HL-60/S4 treated with retinoic acid at 250 ng/mL for 4 days and 3 days (cell line): ENCODE data around the gene DMXL2.
"Not testable (repeated sequence)": the region's sequence is repeated elsewhere in the genome, so short reads cannot be mapped to it uniquely, and the experiment has no call there.

Source experiments
- in situ Hi-C: fragments of 300-500 bp; cut with MboI; formaldehyde crosslinking; loops from 2 replicates; pipeline ENCODE4 v1.7.0; 2022; ENCODE audit warnings: low sequenced_read_pairs

Gene DMXL2

DNA sequence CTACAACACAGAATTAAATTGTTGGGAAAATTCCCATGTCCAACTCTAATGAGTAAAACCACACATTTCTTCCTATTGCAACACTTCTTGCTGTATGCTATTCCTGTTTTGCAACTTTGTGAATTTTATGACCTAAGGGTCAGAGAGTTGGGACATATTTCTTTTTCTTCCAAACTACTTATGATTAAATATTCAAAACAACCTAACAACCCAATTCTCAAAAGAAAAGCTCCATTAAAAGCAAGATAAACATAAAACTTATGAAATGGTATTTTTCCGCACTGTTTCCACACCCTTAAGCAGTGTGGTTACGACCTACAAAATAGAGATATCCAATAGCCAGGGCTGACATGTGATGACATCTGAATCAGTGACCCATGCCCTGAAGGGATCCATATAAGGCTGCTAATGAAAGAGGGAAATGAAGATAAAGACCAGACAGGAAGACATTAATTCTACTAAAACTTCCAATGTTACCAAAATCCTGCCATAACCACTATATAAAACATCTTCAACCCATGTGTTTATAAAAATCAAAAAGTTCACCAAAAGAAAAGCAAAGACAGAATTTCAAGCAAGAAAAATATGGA is 45.6 kb downstream of the DMXL2 start:
- in situ Hi-C loops, result no loop called here

- in situ Hi-C loops, result no loop called here
Measured at GRCh38 chr15:51576286-51576850, 46.2 kb downstream of the DMXL2 start.

DNA sequence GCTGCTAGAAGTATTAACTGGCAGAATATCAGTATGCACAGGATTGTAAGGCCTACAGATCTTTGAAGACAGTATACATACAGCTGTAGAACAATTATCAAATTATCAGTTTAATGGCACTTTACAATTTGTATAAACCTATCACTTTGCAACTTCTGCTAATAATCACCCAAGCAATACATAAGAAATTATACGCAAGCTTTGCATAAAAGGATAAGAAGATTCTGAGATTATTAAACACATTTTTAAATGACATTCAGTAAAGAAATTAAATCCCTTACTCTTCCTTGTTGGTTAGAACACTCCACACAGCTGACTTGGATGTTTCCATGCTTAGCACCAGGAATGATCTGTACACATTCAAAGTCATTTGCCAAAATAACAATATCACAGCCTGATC is 46.8 kb downstream of the DMXL2 start:
- in situ Hi-C loops, result no loop called here

GRCh38 chr15:51573352-51573751 is 49.2 kb downstream of the DMXL2 start:
- in situ Hi-C loops, result not testable (repeated sequence)

DNA sequence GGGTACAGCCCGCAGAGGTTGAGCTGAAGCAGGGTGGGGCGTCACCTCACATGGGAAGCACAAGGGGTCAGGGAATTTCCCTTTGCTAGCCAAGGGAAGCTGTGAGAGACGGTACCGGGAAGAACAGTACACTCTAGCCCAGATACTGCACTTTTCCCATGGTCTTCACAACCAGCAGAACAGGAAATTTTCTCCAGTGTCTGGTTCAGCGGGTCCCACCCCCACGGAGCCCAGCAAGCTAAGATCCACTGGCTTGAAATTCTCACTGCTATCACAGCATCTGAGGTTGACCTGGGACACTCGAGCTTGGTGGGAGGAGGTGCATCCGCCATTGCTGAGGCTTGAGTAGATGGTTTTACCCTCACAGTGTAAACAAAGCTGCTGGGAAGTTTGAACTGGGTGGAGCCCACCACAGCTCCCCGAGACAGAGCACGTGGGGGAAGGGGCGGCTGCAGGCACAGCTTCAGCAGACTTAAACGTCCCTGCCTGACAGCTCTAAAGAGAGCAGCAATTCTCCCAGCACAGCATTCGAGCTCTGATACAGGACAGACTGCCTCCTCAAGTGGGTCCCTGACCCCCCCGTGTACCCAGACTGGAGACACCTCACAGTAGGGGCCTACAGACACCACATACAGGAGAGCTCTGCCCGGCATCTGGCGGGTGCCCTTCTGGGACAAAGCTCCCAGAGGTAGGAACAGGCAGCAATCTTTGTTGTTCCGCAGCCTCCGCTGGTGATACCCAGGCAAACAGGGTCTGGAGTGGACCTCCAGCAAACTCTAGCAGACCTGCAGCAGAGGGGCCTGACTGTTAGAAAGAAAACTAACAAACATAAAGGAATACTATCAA is 53.4 kb downstream of the DMXL2 start:
- in situ Hi-C loops, result not testable (repeated sequence)

GRCh38 chr15:51561271-51561670 is 61.3 kb downstream of the DMXL2 start:
- in situ Hi-C loops, result no loop called here

DNA sequence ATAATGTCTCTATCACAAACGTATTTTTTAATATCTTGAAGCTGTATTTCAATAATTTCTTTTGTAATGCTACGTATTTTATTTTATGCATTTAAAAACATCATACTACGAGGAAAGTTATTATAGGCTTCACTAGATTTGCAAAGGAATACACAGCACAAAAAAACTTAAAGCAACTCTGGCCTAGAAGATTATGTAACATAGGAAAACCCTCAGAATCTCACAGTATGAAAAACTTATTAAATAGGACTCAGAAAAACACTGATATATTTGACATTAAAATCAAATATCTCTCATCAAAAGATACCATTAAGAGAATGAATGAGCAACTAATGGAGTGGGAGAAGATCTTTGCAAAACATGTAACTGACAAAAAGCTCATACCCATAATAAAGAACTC is 63.7 kb downstream of the DMXL2 start:
- in situ Hi-C loops, result no loop called here

DNA sequence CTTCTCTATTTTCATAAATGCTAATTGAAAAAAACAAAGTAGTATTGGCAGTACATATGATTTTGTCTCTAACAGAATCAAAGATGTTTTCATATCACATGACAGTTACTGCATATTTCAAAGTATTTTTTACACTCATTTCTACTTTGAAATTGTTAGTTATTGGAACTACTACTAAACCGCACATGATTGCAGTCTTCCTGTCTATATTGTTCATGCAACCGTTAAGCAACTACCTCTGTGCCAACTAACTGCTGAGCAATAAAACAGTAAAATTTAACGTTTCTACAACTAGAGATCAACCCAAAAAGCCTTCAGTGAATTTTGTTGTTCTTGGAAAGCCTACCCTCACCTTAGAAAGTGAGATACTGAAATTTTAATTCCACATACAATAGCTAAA is 64.2 kb downstream of the DMXL2 start:
- in situ Hi-C loops, result no loop called here

DNA sequence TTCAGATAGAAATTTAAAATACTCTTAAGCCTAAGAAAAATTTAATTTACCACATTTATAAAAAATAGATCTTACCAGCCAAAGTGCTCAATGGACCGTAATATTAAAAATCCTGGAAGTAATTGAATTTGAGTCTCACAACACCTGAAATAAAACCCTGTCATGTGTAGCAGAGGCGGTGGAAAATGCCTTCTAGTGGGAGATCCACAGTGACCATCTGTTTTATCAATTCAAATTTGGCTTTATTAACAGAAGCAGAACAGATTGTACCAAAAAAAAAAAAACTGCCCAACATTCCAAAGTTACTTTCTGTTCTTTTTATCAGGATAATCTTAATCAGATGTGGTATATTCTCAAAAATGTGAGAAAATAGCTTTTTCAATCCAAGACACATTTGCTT is 71.7 kb downstream of the DMXL2 start:
- in situ Hi-C loops, result no loop called here

GRCh38 chr15:51547656-51548055 is 74.9 kb downstream of the DMXL2 start:
- in situ Hi-C loops, result no loop called here

DNA sequence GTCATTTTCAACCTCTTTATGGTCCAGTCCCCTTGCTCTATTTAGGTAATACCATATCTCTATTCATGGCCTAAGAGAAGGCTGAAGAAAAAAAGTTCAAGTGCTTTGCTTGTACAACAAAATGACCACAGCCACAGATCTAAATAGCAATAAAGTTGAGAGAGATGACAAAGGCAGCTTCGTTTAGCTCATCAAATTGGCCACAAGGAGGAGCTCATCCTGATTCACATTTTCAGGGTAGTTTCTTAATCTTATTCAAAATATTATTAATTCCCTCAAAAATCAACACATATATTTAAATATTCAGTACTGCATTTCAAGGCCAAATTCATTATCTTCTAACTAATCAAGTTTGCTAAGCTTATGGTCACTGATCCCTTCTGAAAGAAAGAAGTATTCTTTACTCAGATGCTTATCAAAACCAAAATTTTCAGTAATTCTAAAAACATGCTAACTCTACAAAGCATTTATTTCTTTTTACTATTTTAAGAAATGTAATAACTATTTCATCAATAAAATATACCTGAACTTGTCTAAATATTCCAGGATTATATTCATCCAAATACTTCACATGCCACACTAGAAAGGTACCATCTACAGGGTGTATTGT is 85.5 kb downstream of the DMXL2 start:
- in situ Hi-C loops, result no loop called here

- in situ Hi-C loops, result no loop called here
Measured at GRCh38 chr15:51533672-51534398, 88.7 kb downstream of the DMXL2 start.

DNA sequence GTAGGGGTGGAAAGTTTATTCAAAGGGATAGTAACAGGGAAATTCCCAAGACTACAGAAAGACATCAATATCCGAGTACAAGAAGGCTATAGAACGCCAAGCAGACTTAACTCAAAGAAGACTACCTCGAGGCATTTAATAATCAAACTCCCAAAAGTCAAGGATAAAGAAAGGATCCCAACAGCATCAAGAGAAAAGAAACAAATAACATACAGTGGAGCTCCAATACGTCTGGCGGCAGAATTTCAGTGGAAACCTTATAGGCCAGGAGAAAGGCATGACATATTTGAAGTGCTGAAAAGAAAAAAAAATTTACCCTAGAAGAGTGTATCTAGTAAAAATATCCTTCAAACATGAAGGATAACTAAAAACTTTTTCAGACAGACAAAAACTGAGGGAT is 95.6 kb downstream of the DMXL2 start:
- in situ Hi-C loops, result no loop called here

GRCh38 chr15:51524376-51524775 is 98.2 kb downstream of the DMXL2 start:
- in situ Hi-C loops, result no loop called here

- in situ Hi-C loops, result no loop called here
Measured at GRCh38 chr15:51516291-51516690, 106.3 kb downstream of the DMXL2 start.

GRCh38 chr15:51505251-51505650 is 117.3 kb downstream of the DMXL2 start:
- in situ Hi-C loops, result no loop called here

DNA sequence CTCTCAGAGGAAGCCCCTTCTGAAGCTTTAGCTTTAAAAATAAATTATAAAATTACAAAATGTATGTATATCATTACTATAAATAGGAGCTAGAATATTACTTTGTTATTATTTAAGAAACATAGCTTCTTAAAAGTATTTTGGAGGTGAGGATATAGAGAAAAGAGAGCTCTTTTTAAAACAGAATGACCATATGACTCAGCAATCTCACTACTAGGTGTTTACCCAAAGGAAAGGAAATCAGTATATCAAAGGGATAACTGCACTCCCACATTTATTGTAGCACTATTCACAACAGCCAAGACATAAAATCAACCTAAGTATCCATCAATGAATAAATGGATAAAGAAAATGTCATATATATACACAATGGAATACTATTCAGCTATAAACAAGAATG is 119.6 kb downstream of the DMXL2 start:
- in situ Hi-C loops, result no loop called here

DNA sequence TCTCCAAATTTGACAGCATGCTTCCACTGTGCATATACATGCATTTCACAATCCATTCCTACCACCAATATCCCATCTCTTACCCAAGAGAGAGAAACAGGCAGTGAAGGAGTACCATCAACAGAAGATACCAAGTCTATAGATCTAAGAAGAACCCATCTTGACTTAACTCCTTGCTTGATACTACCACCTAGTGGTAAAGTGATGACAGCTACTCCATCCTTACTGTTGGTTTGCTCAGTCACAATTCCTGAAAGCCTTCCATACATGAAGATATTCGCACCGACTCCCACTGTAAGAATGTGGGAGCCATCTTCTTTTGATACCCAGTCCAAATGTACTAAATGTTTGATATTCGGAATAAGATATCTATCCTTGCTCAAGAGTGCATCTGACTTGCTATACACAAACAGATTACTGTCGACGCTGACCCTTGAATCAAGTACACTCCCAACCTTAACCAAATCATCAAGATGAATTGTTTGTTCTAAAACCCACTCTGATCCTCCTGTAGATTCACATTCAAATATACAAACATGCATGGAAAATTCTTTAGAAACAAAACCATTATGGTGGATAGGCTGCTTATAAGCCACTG is 123.1 kb downstream of the DMXL2 start:
- in situ Hi-C loops, result no loop called here

DNA sequence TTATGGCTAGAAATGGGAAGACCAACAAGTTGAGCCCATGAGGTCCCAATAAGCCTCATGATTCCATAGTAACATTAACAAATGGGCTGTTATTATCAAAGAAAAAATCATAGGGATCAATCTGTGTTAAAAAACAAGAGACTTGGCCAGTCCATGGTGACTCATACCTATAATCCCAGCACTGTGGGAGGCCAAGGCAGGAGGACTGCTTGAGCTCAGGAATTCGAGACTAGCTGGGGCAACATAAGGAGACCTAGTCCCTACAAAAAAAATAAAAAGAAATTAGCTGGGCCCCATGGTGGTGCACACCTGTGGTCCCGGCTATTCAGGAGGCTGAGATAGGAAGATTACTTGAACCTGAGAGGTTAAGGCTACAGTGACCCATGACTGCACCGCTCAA is 124.8 kb downstream of the DMXL2 start:
- in situ Hi-C loops, result no loop called here

- in situ Hi-C loops, result no loop called here
Measured at GRCh38 chr15:51496246-51496645, 126.3 kb downstream of the DMXL2 start.
